NCI-H2107 (cell line): Measurements from ENCODE around the gene GPR37.
A peak's percentile ranks its signal among the peaks of the same experiment; 100 is the strongest.

ENCODE experiments used
- DNase-seq: peaks from one replicate; lab custom pipeline; 2025; lab: John Stamatoyannopoulos, UW

GPR37 gene

GRCh38 chr7:124780056-124780455 lies 14.5 kb upstream of the GPR37 start:
- DNase-seq: no peak

GRCh38 chr7:124779620-124780019 lies 14.0 kb upstream of the GPR37 start:
- DNase-seq: no peak

- DNase-seq: peak; percentile 4
Measured at GRCh38 chr7:124779194-124779593, 13.6 kb upstream of the GPR37 start.

GRCh38 chr7:124777268-124777667 lies 11.7 kb upstream of the GPR37 start:
- DNase-seq: no peak

GRCh38 chr7:124776153-124776552 lies 10.6 kb upstream of the GPR37 start:
- no peak for DNase-seq

- no peak for DNase-seq
Measured at GRCh38 chr7:124775422-124775821, 9.8 kb upstream of the GPR37 start.

GRCh38 chr7:124773938-124774337 lies 8.3 kb upstream of the GPR37 start:
- DNase-seq: no peak

GRCh38 chr7:124773339-124773738 lies 7.7 kb upstream of the GPR37 start:
- DNase-seq: no peak

- DNase-seq: no peak
Measured at GRCh38 chr7:124769136-124769535, 3.5 kb upstream of the GPR37 start.

- DNase-seq: no peak
Measured at GRCh38 chr7:124768525-124768924, 2.9 kb upstream of the GPR37 start.

GRCh38 chr7:124764847-124765400 lies 668 bp downstream of the GPR37 start:
- DNase-seq: no peak

GRCh38 chr7:124764051-124764846 lies 1.3 kb downstream of the GPR37 start:
- no peak for DNase-seq

- no peak for DNase-seq
Measured at GRCh38 chr7:124762611-124763143, 2.9 kb downstream of the GPR37 start.

- no peak for DNase-seq
Measured at GRCh38 chr7:124761164-124761715, 4.4 kb downstream of the GPR37 start.

GRCh38 chr7:124758327-124758726 lies 7.3 kb downstream of the GPR37 start:
- DNase-seq: no peak

- DNase-seq: no peak
Measured at GRCh38 chr7:124754576-124755268, 10.9 kb downstream of the GPR37 start.

GRCh38 chr7:124752310-124752709 lies 13.3 kb downstream of the GPR37 start:
- DNase-seq: no peak

GRCh38 chr7:124751027-124751426 lies 14.6 kb downstream of the GPR37 start:
- DNase-seq: no peak

GRCh38 chr7:124747072-124747471 lies 18.5 kb downstream of the GPR37 start:
- DNase-seq: no peak

GRCh38 chr7:124738639-124739038 lies 27.0 kb downstream of the GPR37 start:
- DNase-seq: no peak

- no peak for DNase-seq
Measured at GRCh38 chr7:124737760-124738300, 27.8 kb downstream of the GPR37 start.

- DNase-seq: no peak
Measured at GRCh38 chr7:124728610-124729009, 37.0 kb downstream of the GPR37 start.
